HG02610 (cell line): ENCODE measurements around the gene EXTL2.
A peak's percentile ranks its signal among the peaks of the same experiment; 100 is the strongest.
"Not testable (repeated sequence)": the region's sequence is repeated elsewhere in the genome, so short reads cannot be mapped to it uniquely, and the experiment has no call there.

Experiments
- ATAC-seq: cut with Tn5 transposase; IDR thresholded peaks from one replicate; pipeline ENCODE4 v1.9.1; 2021; ENCODE audit warnings: mild to moderate bottlenecking, moderate library complexity; ENCODE audit not compliant: unreplicated experiment

EXTL2 gene

GRCh38 chr1:100903777-100904176, 9.1 kb upstream of the EXTL2 start:
- ATAC-seq = no peak

GRCh38 chr1:100902365-100902764, 7.7 kb upstream of the EXTL2 start:
- ATAC-seq = no peak

GRCh38 chr1:100896481-100896982, 1.9 kb upstream of the EXTL2 start:
- peak; percentile 43 for ATAC-seq

- ATAC-seq = peak; percentile 76
Observed at GRCh38 chr1:100895540-100896480, 1.2 kb upstream of the EXTL2 start, which contains the start of gene SLC30A7. Gene SLC30A7 (plus strand): TSS chr1:100896090. CDS start chr1:100896263, 173 bp downstream.

GRCh38 chr1:100893718-100894117, 924 bp downstream of the EXTL2 start:
- no peak for ATAC-seq

- ATAC-seq = no peak
Observed at GRCh38 chr1:100892554-100892953, 2.1 kb downstream of the EXTL2 start.

- no peak for ATAC-seq
Observed at GRCh38 chr1:100891380-100891779, 3.3 kb downstream of the EXTL2 start.

- not testable (repeated sequence) for ATAC-seq
Observed at GRCh38 chr1:100889869-100890482, 4.7 kb downstream of the EXTL2 start.

- ATAC-seq = not testable (repeated sequence)
Observed at GRCh38 chr1:100889007-100889406, 5.6 kb downstream of the EXTL2 start.

GRCh38 chr1:100883963-100884362, 10.7 kb downstream of the EXTL2 start:
- ATAC-seq = no peak

- ATAC-seq = no peak
Observed at GRCh38 chr1:100882698-100883097, 11.9 kb downstream of the EXTL2 start.

GRCh38 chr1:100881687-100882086, 13.0 kb downstream of the EXTL2 start:
- no peak for ATAC-seq

GRCh38 chr1:100879422-100879821, 15.2 kb downstream of the EXTL2 start:
- no peak for ATAC-seq

- no peak for ATAC-seq
Observed at GRCh38 chr1:100876291-100876690, 18.4 kb downstream of the EXTL2 start.

GRCh38 chr1:100875228-100875627, 19.4 kb downstream of the EXTL2 start:
- no peak for ATAC-seq

- ATAC-seq = no peak
Observed at GRCh38 chr1:100874433-100874832, 20.2 kb downstream of the EXTL2 start.

GRCh38 chr1:100869996-100870395, 24.6 kb downstream of the EXTL2 start:
- no peak for ATAC-seq

- ATAC-seq = no peak
Observed at GRCh38 chr1:100868364-100868995, 26.2 kb downstream of the EXTL2 start.

GRCh38 chr1:100866901-100867206, 27.8 kb downstream of the EXTL2 start:
- ATAC-seq = no peak

- no peak for ATAC-seq
Observed at GRCh38 chr1:100866041-100866900, 28.4 kb downstream of the EXTL2 start.

- no peak for ATAC-seq
Observed at GRCh38 chr1:100862591-100862990, 32.1 kb downstream of the EXTL2 start.
